Mucosa of stomach (tissue), 1 donor: ENCODE results near the gene CST5.
"Not testable (repeated sequence)": the region's sequence is repeated elsewhere in the genome, so short reads cannot be mapped to it uniquely, and the experiment has no call there.

Experiments
- H3K27me3 ChIP-seq: one replicate; pipeline ENCODE4 v1.7.0; 2013; ENCODE audit warnings: mild to moderate bottlenecking, low read length; ENCODE audit not compliant: control insufficient read depth, insufficient read depth
- H3K36me3 ChIP-seq: one replicate; pipeline ENCODE4 v1.7.0; 2013; ENCODE audit warnings: low read length; ENCODE audit not compliant: control insufficient read depth, insufficient read depth
- H3K4me1 ChIP-seq: one replicate; pipeline ENCODE4 v1.7.0; 2013; ENCODE audit warnings: mild to moderate bottlenecking, low read length; ENCODE audit not compliant: control insufficient read depth, insufficient read depth
- H3K4me3 ChIP-seq: one replicate; pipeline ENCODE4 v1.7.0; 2013; ENCODE audit warnings: low read length
- H3K9ac ChIP-seq: one replicate; pipeline ENCODE4 v1.7.0; 2013; ENCODE audit warnings: mild to moderate bottlenecking, low read length, moderate library complexity
- H3K9me3 ChIP-seq: one replicate; pipeline ENCODE4 v1.7.0; 2013; ENCODE audit warnings: mild to moderate bottlenecking, low read length, moderate library complexity; ENCODE audit not compliant: control insufficient read depth
- donor health status: Pancreatic carcinoma.

Gene CST5

GRCh38 chr20:23884136-23884770 lies 4.7 kb upstream of the CST5 start:
- H3K27me3 ChIP-seq, result no peaks in the 10 kb centered on the region
- H3K9me3 ChIP-seq, result no peaks in the 10 kb centered on the region
- H3K36me3 ChIP-seq, result no peaks in the 10 kb centered on the region
- H3K4me1 ChIP-seq, result no peaks in the 10 kb centered on the region
- H3K4me3 ChIP-seq, result no peak overlapping the region
- no peak overlapping the region for H3K9ac ChIP-seq

- Histone ChIP-seq H3K4me1 (no peaks in the 10 kb centered on the region), H3K4me3 (no peak overlapping the region), H3K27me3 (no peaks in the 10 kb centered on the region), H3K36me3 (no peaks in the 10 kb centered on the region), H3K9me3 (no peaks in the 10 kb centered on the region), H3K9ac (no peak overlapping the region)
These were observed 1.8 kb upstream of the CST5 start for GRCh38 chr20:23881371-23881770.

- no peaks in the 10 kb centered on the region for H3K27me3 ChIP-seq
These were observed 869 bp upstream of the CST5 start for GRCh38 chr20:23880417-23880816.

GRCh38 chr20:23879811-23880374 lies 345 bp upstream of the CST5 start:
- Histone ChIP-seq H3K9ac (no peak overlapping the region), H3K27me3 (no peaks in the 10 kb centered on the region), H3K4me3 (no peak overlapping the region), H3K4me1 (no peaks in the 10 kb centered on the region), H3K9me3 (no peaks in the 10 kb centered on the region), H3K36me3 (no peaks in the 10 kb centered on the region)

More at GRCh38 chr20:23880417-23880816, 869 bp upstream of the CST5 start:
- Histone ChIP-seq H3K36me3 (no peaks in the 10 kb centered on the region), H3K9me3 (no peaks in the 10 kb centered on the region), H3K4me1 (no peaks in the 10 kb centered on the region), H3K4me3 (no peak overlapping the region), H3K9ac (no peak overlapping the region)

- no peak overlapping the region for H3K9ac ChIP-seq
- no peaks in the 10 kb centered on the region for H3K4me1 ChIP-seq
- no peaks in the 10 kb centered on the region for H3K27me3 ChIP-seq
- no peak overlapping the region for H3K4me3 ChIP-seq
- no peaks in the 10 kb centered on the region for H3K36me3 ChIP-seq
- H3K9me3 ChIP-seq, result no peaks in the 10 kb centered on the region
These were observed 761 bp downstream of the CST5 start for GRCh38 chr20:23878787-23879186.

- H3K27me3 ChIP-seq, H3K4me3 ChIP-seq, H3K4me1 ChIP-seq, H3K9me3 ChIP-seq, H3K36me3 ChIP-seq, H3K9ac ChIP-seq: not testable (repeated sequence)
These were observed 1.5 kb downstream of the CST5 start for GRCh38 chr20:23878016-23878542.

- no peak overlapping the region for H3K4me3 ChIP-seq
- no peaks in the 10 kb centered on the region for H3K4me1 ChIP-seq
- H3K36me3 ChIP-seq, result no peaks in the 10 kb centered on the region
- no peaks in the 10 kb centered on the region for H3K9me3 ChIP-seq
- no peaks in the 10 kb centered on the region for H3K27me3 ChIP-seq
- H3K9ac ChIP-seq, result no peak overlapping the region
These were observed 2.0 kb downstream of the CST5 start for GRCh38 chr20:23877524-23877923.

- Histone ChIP-seq H3K4me3 (no peak overlapping the region), H3K27me3 (no peaks in the 10 kb centered on the region), H3K9me3 (no peaks in the 10 kb centered on the region), H3K4me1 (no peaks in the 10 kb centered on the region), H3K36me3 (no peaks in the 10 kb centered on the region), H3K9ac (no peak overlapping the region)
These were observed 3.8 kb downstream of the CST5 start for GRCh38 chr20:23875606-23876237.

- Histone ChIP-seq H3K36me3 (no peaks in the 10 kb centered on the region), H3K9ac (no peak overlapping the region), H3K4me3 (no peak overlapping the region), H3K27me3 (no peaks in the 10 kb centered on the region), H3K4me1 (no peaks in the 10 kb centered on the region), H3K9me3 (no peaks in the 10 kb centered on the region)
These were observed 4.8 kb downstream of the CST5 start for GRCh38 chr20:23874747-23875146.

- no peaks in the 10 kb centered on the region for H3K4me1 ChIP-seq
- no peaks in the 10 kb centered on the region for H3K9me3 ChIP-seq
- H3K36me3 ChIP-seq, result no peaks in the 10 kb centered on the region
- no peak overlapping the region for H3K9ac ChIP-seq
- H3K4me3 ChIP-seq, result no peak overlapping the region
- no peaks in the 10 kb centered on the region for H3K27me3 ChIP-seq
These were observed 6.1 kb downstream of the CST5 start for GRCh38 chr20:23873370-23874015.

- H3K36me3 ChIP-seq, result no peaks in the 10 kb centered on the region
- H3K9ac ChIP-seq, result no peak overlapping the region
- no peaks in the 10 kb centered on the region for H3K9me3 ChIP-seq
- H3K27me3 ChIP-seq, result no peaks in the 10 kb centered on the region
- H3K4me1 ChIP-seq, result no peaks in the 10 kb centered on the region
- no peak overlapping the region for H3K4me3 ChIP-seq
These were observed 7.5 kb downstream of the CST5 start for GRCh38 chr20:23872065-23872464.

GRCh38 chr20:23870461-23870860 lies 9.1 kb downstream of the CST5 start:
- Histone ChIP-seq H3K4me1 (no peaks in the 10 kb centered on the region), H3K4me3 (no peak overlapping the region), H3K36me3 (no peaks in the 10 kb centered on the region), H3K9ac (no peak overlapping the region), H3K9me3 (no peaks in the 10 kb centered on the region), H3K27me3 (no peaks in the 10 kb centered on the region)
